SK-N-SH (cell line): ENCODE results near the gene C6orf141. TPM values are rescaled to one million over a fixed set of nuclear protein-coding genes. Genes with fewer than 3 reads are reported as not detected.

ENCODE experiments used
- CTCF ChIA-PET: fragments of 300-600, 350-600 bp; formaldehyde crosslinking; extraction: SDS; loops from one replicate; lab custom pipeline; 2021; lab: Yijun Ruan, JAX
- POLR2A ChIA-PET: fragments of 350-600 bp; sonication (Branson Sonifier 250); formaldehyde crosslinking; extraction: SDS; loops from one replicate; lab custom pipeline; 2020; ENCODE audit warnings: antibody characterized with exemption, inconsistent platforms; lab: Yijun Ruan, JAX
- DNase-seq: peaks from one replicate; pipeline ENCODE4 v3.0.0; 2012
- H2AFZ ChIP-seq: fragments of 200-600 bp; sonication (generic); 2 replicates; pipeline ENCODE4 v1.8.1; 2016; ENCODE audit warnings: antibody characterized with exemption, mild to moderate bottlenecking, low read depth
- H3F3A ChIP-seq: fragments of 200-600 bp; sonication (generic); replicated peaks from 2 replicates; pipeline ENCODE3; 2016; ENCODE audit warnings: antibody characterized with exemption, mild to moderate bottlenecking; ENCODE audit not compliant: insufficient read depth
- H3K27ac ChIP-seq, 2 experiments: fragments of 200-500 bp in 1 of 2; fragments of 200-600 bp in 1 of 2; sonication (Bioruptor generic) in 1 of 2; sonication (generic), shearing (Covaris generic) in 1 of 2; 2 replicates each; pipeline versions ENCODE4 v1.5.1 to v1.6.1; 2014 to 2016; ENCODE audit warnings: low read depth in 2 of 2, inconsistent platforms in 1 of 2, low read length in 1 of 2, mild to moderate bottlenecking in 1 of 2, mixed read lengths in 1 of 2
- H3K27me3 ChIP-seq: fragments of 200-600 bp; sonication (generic), shearing (Covaris generic); 2 replicates; pipeline ENCODE4 v1.6.1; 2016; ENCODE audit warnings: mixed run types; ENCODE audit not compliant: insufficient read depth
- H3K36me3 ChIP-seq, 2 experiments: fragments of 200-500 bp in 1 of 2; fragments of 200-600 bp in 1 of 2; sonication (Bioruptor generic) in 1 of 2; sonication (generic) in 1 of 2; replicated peaks in 1 of 2; 2 replicates each; pipeline versions ENCODE3 to v1.5.1; 2014 to 2016; ENCODE audit warnings: low read length in 1 of 2, mild to moderate bottlenecking in 1 of 2; ENCODE audit not compliant: insufficient read depth in 2 of 2, control insufficient read depth in 1 of 2
- H3K4me1 ChIP-seq, 2 experiments: fragments of 200-500 bp in 1 of 2; fragments of 200-600 bp in 1 of 2; sonication (Bioruptor generic) in 1 of 2; sonication (generic), shearing (Covaris generic) in 1 of 2; 2 replicates each; pipeline versions ENCODE4 v1.5.1 to v1.6.1; 2014 to 2016; ENCODE audit warnings: low read depth in 1 of 2, low read length in 1 of 2, mixed run types in 1 of 2; ENCODE audit not compliant: insufficient read depth in 2 of 2, control insufficient read depth in 1 of 2
- H3K4me2 ChIP-seq: fragments of 200-600 bp; sonication (generic), shearing (Covaris generic); 2 replicates; pipeline ENCODE4 v1.6.1; 2017; ENCODE audit warnings: mixed run types
- H3K4me3 ChIP-seq, 2 experiments: fragments of 200-500 bp in 1 of 2; fragments of 200-600 bp in 1 of 2; sonication (Bioruptor generic) in 1 of 2; sonication (generic), shearing (Covaris generic) in 1 of 2; 2 replicates each; pipeline versions ENCODE4 v1.5.1 to v1.8.1; 2014 to 2016; ENCODE audit warnings: low read depth in 2 of 2, inconsistent platforms in 1 of 2, low read length in 1 of 2, mild to moderate bottlenecking in 1 of 2, mixed read lengths in 1 of 2, moderate library complexity in 1 of 2
- H3K79me2 ChIP-seq: fragments of 200-600 bp; sonication (generic); 2 replicates; pipeline ENCODE4 v1.8.1; 2017; ENCODE audit warnings: mild to moderate bottlenecking; ENCODE audit not compliant: insufficient read depth
- H3K9ac ChIP-seq: fragments of 200-600 bp; sonication (generic); 2 replicates; pipeline ENCODE4 v1.6.1; 2017; ENCODE audit warnings: mixed run types
- H3K9me2 ChIP-seq: fragments of 200-600 bp; sonication (generic); 2 replicates; pipeline ENCODE4 v1.6.1; 2017; ENCODE audit warnings: mixed run types
- H3K9me3 ChIP-seq: fragments of 200-600 bp; sonication (generic); 2 replicates; pipeline ENCODE4 v1.6.1; 2017; ENCODE audit warnings: mixed run types, mild to moderate bottlenecking, moderate library complexity
- H4K20me1 ChIP-seq: fragments of 200-600 bp; sonication (generic); 2 replicates; pipeline ENCODE4 v1.6.1; 2017; ENCODE audit warnings: mild to moderate bottlenecking, mixed run types; ENCODE audit not compliant: insufficient read depth
- CHD2 ChIP-seq: fragments of 150-350 bp; IDR thresholded peaks from 2 replicates; pipeline ENCODE4 v1.6.1; 2018; ENCODE audit warnings: low read length; ENCODE audit not compliant: partially characterized antibody
- EP300 ChIP-seq, 2 experiments: IDR thresholded peaks; 2 replicates each; pipeline versions ENCODE4 v1.4.0 to v1.6.1; 2012; ENCODE audit warnings: borderline replicate concordance in 1 of 2, low read depth in 1 of 2, low read length in 1 of 2
- FOXJ3 ChIP-seq: sonication (generic); formaldehyde crosslinking; IDR thresholded peaks from 2 replicates; pipeline ENCODE4 v1.5.1; 2020; ENCODE audit warnings: mild to moderate bottlenecking, missing genetic modification reagents
- GABPA ChIP-seq: IDR thresholded peaks from 2 replicates; pipeline ENCODE4 v1.4.0; 2012; ENCODE audit warnings: low read depth, mild to moderate bottlenecking
- IRF3 ChIP-seq: fragments of 150-350 bp; IDR thresholded peaks from 2 replicates; pipeline ENCODE4 v1.6.1; 2016; ENCODE audit warnings: mild to moderate bottlenecking, low read depth, low read length
- MAX ChIP-seq: IDR thresholded peaks from 2 replicates; pipeline ENCODE4 v1.4.0; 2012; ENCODE audit warnings: low read depth
- MEF2A ChIP-seq: IDR thresholded peaks from 2 replicates; pipeline ENCODE4 v1.4.0; 2012; ENCODE audit warnings: low read depth, borderline replicate concordance
- NFIC ChIP-seq: IDR thresholded peaks from 2 replicates; pipeline ENCODE4 v1.4.0; 2012; ENCODE audit warnings: borderline replicate concordance
- NRF1 ChIP-seq: IDR thresholded peaks from 2 replicates; pipeline ENCODE4 v1.6.1; 2012; ENCODE audit warnings: low read depth, mild to moderate bottlenecking, low read length
- POLR2AphosphoS5 ChIP-seq: IDR thresholded peaks from 2 replicates; pipeline ENCODE4 v1.6.1; 2012; ENCODE audit warnings: low read depth, low read length
- RCOR1 ChIP-seq: fragments of 150-350 bp; IDR thresholded peaks from 2 replicates; pipeline ENCODE4 v1.6.1; 2017; ENCODE audit warnings: antibody characterized with exemption, low read length
- RFX5 ChIP-seq: IDR thresholded peaks from 2 replicates; pipeline ENCODE4 v1.6.1; 2012; ENCODE audit warnings: mild to moderate bottlenecking, improper control_type of control experiment, low read length
- RXRA ChIP-seq: IDR thresholded peaks from 2 replicates; pipeline ENCODE4 v1.4.0; 2012; ENCODE audit warnings: low read depth, mild to moderate bottlenecking, borderline replicate concordance
- SIN3A ChIP-seq: IDR thresholded peaks from 2 replicates; pipeline ENCODE4 v1.6.1; 2012; ENCODE audit warnings: low read depth, mild to moderate bottlenecking, low read length, moderate library complexity, borderline replicate concordance
- SMC3 ChIP-seq: IDR thresholded peaks from 2 replicates; pipeline ENCODE4 v1.6.1; 2012; ENCODE audit warnings: low read depth, low read length, improper control_type of control experiment
- TAF1 ChIP-seq: IDR thresholded peaks from 2 replicates; pipeline ENCODE4 v1.6.1; 2012; ENCODE audit warnings: low read depth, mild to moderate bottlenecking, low read length, moderate library complexity, borderline replicate concordance
- TCF12 ChIP-seq: IDR thresholded peaks from 2 replicates; pipeline ENCODE4 v1.4.0; 2012
- TEAD4 ChIP-seq: IDR thresholded peaks from 2 replicates; pipeline ENCODE4 v1.4.0; 2012; ENCODE audit warnings: mild to moderate bottlenecking, borderline replicate concordance; ENCODE audit not compliant: insufficient read depth
- YY1 ChIP-seq: IDR thresholded peaks from 2 replicates; pipeline ENCODE4 v1.4.0; 2012; ENCODE audit warnings: low read depth, mild to moderate bottlenecking
- WGBS: methylation state at CpG from one replicate; pipeline ENCODE4 v1.1.6; 2017; ENCODE audit warnings: low lambda C conversion rate; 5-methylcytosine and 5-hydroxymethylcytosine counted together
- polyA plus RNA-seq, 3 experiments: library from polyadenylated mRNA; depleted of rRNA; stranded (reverse); fragments of >200 nt; gene quantifications; 2 replicates each; pipeline ENCODE4 v1.2.3, GENCODE V29; 2012

C6orf141 gene
- polyA plus RNA-seq, 1 of the 3 experiments (the other 2 are of a cell fraction) = not detected

- no peak for TF ChIP-seq YY1
- TF ChIP-seq RCOR1 = no peak
- TF ChIP-seq GABPA = no peak
- TF ChIP-seq POLR2AphosphoS5 = no peak
- no peak for TF ChIP-seq FOXJ3 (CRISPR knock-in tag)
- TF ChIP-seq IRF3 = no peak
- TF ChIP-seq EP300 (IDR thresholded peaks at IDR 0.05; ENCODE audit: borderline replicate concordance in 1 of 2, low read depth in 1 of 2, low read length in 1 of 2) = no peak
- no peak for TF ChIP-seq RFX5
- TF ChIP-seq MEF2A = no peak
- no peak for TF ChIP-seq RXRA
- Histone ChIP-seq H3F3A (no peaks in the 10 kb centered on the region), H3K9ac (no peak overlapping the region), H3K4me2 (no peak overlapping the region), H3K36me3 (no peaks in the 10 kb centered on the region), H3K27ac (no peak overlapping the region), H3K9me3 (no peaks in the 10 kb centered on the region), H3K27me3 (peaks cover 11% of the 10 kb centered on the region; the same call in 1 of the 2 replicates), H4K20me1 (no peaks in the 10 kb centered on the region), H3K4me1 (no peaks in the 10 kb centered on the region), H3K4me3 (no peak overlapping the region), H3K79me2 (no peaks in the 10 kb centered on the region), H2AFZ (no peak overlapping the region), H3K9me2 (no peaks in the 10 kb centered on the region)
- ChIA-PET CTCF (no interaction called here), POLR2A (no interaction called here)
- WGBS = 16% methylated on average over 1 of the region's 1 CpG
- no peak for DNase-seq
These were observed 23.1 kb upstream of the C6orf141 start for GRCh38 chr6:49527320-49527719.

GRCh38 chr6:49528571-49528970, 21.9 kb upstream of the C6orf141 start:
- Histone ChIP-seq H3K27ac (no peak overlapping the region), H3K4me3 (no peak overlapping the region), H4K20me1 (no peaks in the 10 kb centered on the region), H3K27me3 (peaks cover 11% of the 10 kb centered on the region; the same call in 1 of the 2 replicates), H3K9me2 (no peaks in the 10 kb centered on the region), H3K4me1 (no peaks in the 10 kb centered on the region), H3K9ac (no peak overlapping the region), H3K4me2 (no peak overlapping the region), H2AFZ (no peak overlapping the region), H3K9me3 (no peaks in the 10 kb centered on the region), H3F3A (no peaks in the 10 kb centered on the region), H3K36me3 (no peaks in the 10 kb centered on the region), H3K79me2 (no peaks in the 10 kb centered on the region)
- no peak for TF ChIP-seq RFX5
- ChIA-PET POLR2A (no interaction called here), CTCF (no interaction called here)
- no peak for DNase-seq
- 2% methylated on average over 3 of the region's 3 CpGs for WGBS

GRCh38 chr6:49530141-49530776, 20.2 kb upstream of the C6orf141 start:
- H3K4me2 ChIP-seq = no peak overlapping the region
- no peak overlapping the region for H3K9ac ChIP-seq
- no peak overlapping the region for H3K4me3 ChIP-seq
- no peaks in the 10 kb centered on the region for H3K4me1 ChIP-seq
- no peak overlapping the region for H3K27ac ChIP-seq
- no peaks in the 10 kb centered on the region for H3K9me2 ChIP-seq
- no peaks in the 10 kb centered on the region for H3F3A ChIP-seq
- H4K20me1 ChIP-seq = no peaks in the 10 kb centered on the region
- peaks cover 11% of the 10 kb centered on the region; the same call in 1 of the 2 replicates for H3K27me3 ChIP-seq
- ChIA-PET POLR2A (no interaction called here), CTCF (interaction anchor here (1.1 to 3.2 kb wide), 2 partner anchors 14 to 18 kb away, joined by 4 to 19 read pairs; no protein-coding TSS in a partner anchor)
- H2AFZ ChIP-seq = no peak overlapping the region
- no peak for DNase-seq
- H3K79me2 ChIP-seq = no peaks in the 10 kb centered on the region
- no peaks in the 10 kb centered on the region for H3K36me3 ChIP-seq
- no peaks in the 10 kb centered on the region for H3K9me3 ChIP-seq
- WGBS = 5% methylated on average over 2 of the region's 2 CpGs
- TF ChIP-seq TAF1 (no peak), MEF2A (no peak), SMC3 (no peak), SIN3A (no peak), TCF12 (no peak), POLR2AphosphoS5 (no peak), NFIC (no peak), CHD2 (no peak), FOXJ3 (CRISPR knock-in tag) (no peak), TEAD4 (no peak), MAX (no peak), NRF1 (no peak), RCOR1 (no peak)
